ENCODE data around the gene ZEB2.

Gene ZEB2

GRCh38 chr2:144493027-144493809 is 26.7 kb downstream of the ZEB2 start:
- no peak for DNase-seq

GRCh38 chr2:144490857-144491256 is 29.1 kb downstream of the ZEB2 start:
- no peak for DNase-seq

GRCh38 chr2:144490017-144490416 is 29.9 kb downstream of the ZEB2 start:
- peak; percentile 45 for DNase-seq

- DNase-seq = no peak
Observed at GRCh38 chr2:144489315-144489916, 30.5 kb downstream of the ZEB2 start.

DNA sequence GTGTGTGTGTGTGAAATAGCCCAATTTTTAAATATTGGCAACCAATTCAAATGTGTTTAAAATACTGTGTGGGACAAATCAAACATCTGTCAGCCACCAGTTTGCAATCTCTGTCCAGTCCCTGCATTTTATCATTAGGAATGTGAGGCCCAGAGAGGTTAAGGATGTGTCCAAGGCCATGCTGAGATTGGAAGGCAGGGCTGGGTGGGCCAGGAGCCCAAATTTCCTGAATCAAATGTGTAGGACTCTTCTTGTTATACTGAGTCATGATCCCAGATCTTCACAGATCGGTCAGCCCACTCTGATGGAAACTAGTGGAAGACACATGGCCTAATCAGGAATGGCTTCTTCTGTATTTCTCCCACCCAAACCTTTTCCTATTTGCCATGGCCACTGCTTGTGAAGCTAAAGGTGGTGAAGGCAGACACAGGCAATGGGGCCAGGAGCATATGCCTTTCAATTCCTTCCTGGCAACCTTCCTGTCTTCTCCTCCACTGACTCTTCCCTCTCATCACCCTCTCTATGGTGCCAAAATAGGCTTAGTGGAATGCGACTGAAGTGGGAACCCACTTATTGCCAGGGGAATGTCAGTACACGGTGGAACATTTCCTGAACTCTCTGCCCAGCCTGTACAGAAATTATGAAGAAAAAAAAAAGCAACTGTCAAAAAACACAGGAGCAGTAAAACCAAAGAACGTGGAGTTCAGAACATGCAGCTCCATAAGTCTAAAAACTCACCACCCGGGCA is 35.5 kb downstream of the ZEB2 start:
- no peak for DNase-seq

GRCh38 chr2:144481666-144482065 is 38.3 kb downstream of the ZEB2 start:
- DNase-seq = no peak

DNA sequence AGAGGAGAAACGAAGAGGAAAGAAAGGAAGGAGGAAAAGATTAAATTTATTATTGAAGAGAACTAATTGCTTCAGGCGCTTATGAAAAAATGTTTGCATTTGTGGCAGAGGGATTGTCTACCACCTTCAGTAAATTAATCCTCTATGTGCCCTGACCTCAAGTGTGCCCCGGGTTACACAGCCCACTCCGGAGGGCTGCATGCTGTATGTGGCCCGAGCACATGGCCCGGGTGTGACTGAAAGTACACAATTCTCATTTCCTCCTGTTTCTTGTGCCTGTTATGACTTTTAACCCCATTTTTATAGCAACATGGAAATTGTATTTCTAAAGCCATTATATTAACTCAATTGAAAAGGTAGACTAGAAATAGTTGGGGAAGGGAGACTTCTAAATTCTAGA is 38.8 kb downstream of the ZEB2 start:
- no peak for DNase-seq

- DNase-seq = no peak
Observed at GRCh38 chr2:144480285-144480684, 39.6 kb downstream of the ZEB2 start.

DNA sequence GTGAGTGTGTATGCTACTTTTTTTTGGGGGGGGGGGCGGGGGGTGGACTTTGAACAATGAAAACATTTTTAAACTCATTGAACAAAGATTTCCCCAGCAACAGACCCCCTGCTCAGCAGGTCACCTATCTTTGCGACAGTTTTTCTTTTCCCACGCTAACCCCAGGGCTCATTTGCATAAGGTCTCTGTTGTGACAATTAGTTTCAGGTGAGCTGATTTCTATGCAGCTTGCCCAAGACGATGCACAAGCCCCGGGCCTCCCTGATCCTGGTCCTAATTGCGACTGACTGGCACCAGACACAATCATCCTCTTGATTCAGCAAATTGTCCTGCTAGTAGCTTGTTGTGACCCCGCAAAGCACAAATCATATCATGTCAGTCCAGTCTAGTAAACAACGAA is 40.3 kb downstream of the ZEB2 start:
- no peak for DNase-seq

DNA sequence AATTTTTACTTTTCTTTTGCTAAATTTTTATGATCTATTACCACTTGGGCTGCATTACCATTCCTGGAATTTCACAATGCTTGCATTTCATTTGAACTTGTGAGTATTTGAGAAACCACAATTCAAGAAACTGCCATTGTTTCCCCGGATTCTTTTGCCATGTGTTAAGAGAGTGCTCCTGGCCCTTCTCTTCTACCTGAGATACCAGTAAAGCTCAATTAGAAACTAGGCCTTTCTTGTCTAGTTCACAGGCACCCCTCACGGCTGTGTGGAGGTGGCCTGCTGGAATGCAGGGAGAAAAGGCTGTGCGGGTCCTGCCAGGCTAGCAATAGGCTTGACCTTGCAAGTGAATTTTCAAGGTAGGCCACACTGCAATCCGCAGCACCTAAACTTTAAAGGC is 40.8 kb downstream of the ZEB2 start:
- no peak for DNase-seq

DNA sequence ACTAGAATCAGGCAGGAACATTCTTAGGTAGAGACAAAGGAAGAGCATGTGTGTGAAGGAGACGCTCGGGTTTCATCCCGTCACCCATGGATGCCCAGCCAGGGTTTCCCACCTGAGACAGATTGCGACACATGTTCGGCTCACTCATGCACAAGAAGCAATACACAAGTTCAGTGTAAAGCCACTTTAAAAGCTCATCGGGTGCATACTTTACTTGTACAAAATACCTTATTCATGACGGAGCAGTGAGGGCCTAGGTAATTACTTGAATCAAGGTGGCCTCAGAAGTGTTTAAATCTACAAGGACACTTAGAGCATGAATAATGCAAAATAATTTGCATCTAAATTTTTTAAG is 42.0 kb downstream of the ZEB2 start:
- no peak for DNase-seq

DNA sequence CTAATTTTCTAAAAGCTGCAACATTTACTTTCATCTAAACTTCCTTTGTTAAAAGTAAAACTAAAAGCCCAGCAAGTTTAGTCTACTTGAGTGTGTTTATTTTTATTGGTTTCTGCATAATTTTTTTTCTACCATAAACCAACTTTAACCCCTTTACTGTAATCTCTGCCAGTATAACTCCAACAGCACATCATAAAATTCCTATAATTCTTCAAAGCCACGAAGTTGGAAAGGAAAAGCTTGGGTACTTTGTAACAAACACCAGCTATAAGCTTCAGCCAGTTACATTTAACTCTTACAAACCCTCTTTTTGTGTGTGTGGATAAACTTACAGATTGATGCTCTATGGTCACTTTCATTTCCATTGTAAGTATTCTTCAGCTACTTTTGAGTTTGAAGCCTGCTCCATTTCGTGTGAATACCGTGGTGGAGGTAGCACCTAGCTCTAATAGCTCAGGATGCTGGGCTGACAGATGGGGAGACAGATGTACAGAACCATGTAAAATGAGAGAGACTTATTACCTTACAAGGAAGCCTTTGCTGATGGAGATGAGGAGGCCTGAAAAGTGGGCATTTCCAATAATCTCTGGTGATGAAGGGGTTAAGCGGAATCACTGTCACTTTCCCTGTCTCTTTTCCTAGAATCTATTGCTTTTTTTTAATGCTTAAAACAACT is 42.5 kb downstream of the ZEB2 start:
- no peak for DNase-seq

DNA sequence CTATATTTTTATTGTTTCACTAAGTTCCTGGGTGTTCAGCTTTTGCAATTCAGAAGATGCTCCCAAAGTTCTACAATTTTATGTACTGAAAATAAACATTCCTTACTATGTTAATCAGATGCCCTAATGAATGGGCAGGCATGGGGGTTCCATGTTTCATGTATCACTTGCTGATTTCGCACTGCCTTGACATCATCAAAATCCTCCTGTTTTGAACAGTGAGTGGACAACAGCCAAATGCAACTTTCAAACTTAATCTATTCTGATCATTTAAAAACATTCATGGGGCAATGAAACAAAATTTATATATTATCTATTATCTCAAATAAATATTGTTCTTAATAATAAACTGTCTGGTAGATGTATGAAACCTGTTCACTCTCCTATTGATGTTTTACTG is 43.2 kb downstream of the ZEB2 start:
- DNase-seq = no peak

GRCh38 chr2:144475569-144476275 is 44.2 kb downstream of the ZEB2 start:
- DNase-seq = peak; percentile 68

GRCh38 chr2:144475044-144475443 is 44.9 kb downstream of the ZEB2 start:
- no peak for DNase-seq

- no peak for DNase-seq
Observed at GRCh38 chr2:144474017-144474416, 45.9 kb downstream of the ZEB2 start.

- no peak for DNase-seq
Observed at GRCh38 chr2:144472911-144473310, 47.0 kb downstream of the ZEB2 start.

- DNase-seq = no peak
Observed at GRCh38 chr2:144472046-144472412, 47.9 kb downstream of the ZEB2 start.

DNA sequence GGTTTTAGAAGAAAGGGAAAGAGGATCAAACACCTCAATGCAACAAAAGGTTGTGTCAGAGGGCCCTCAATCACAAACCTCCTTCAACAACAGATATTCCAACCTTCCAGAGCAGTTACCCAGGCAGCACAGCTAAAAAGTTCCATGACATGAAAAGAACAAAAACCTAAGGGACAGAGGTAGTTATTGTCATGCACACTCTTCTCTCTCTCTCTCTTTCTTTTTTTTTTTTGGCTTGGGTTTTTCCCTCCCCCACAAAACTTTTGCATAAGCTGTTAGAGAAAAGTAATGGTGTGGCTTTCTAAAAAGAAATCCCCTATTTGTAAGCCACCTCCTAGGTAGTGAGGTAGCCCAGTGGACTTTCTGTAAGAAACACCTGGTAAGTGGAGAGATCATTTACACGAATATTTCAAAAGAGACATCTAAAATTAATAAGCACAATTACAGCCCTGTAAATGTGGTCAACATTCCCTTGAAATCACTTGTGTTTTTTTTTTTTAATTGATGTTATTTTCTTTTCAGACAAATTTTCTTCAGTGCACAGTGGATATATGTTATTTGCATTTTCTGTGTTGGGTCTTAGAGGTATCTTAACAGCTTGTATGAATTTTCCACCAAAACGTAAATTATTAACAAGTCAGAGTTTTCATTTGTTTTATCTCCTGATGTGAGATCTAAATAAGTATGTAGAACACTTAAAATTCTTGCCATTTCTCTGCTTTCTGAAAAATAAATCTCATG is 48.4 kb downstream of the ZEB2 start:
- DNase-seq = no peak

- DNase-seq = no peak
Observed at GRCh38 chr2:144470816-144471215, 49.1 kb downstream of the ZEB2 start.

GRCh38 chr2:144470334-144470733 is 49.6 kb downstream of the ZEB2 start:
- DNase-seq = no peak

DNA sequence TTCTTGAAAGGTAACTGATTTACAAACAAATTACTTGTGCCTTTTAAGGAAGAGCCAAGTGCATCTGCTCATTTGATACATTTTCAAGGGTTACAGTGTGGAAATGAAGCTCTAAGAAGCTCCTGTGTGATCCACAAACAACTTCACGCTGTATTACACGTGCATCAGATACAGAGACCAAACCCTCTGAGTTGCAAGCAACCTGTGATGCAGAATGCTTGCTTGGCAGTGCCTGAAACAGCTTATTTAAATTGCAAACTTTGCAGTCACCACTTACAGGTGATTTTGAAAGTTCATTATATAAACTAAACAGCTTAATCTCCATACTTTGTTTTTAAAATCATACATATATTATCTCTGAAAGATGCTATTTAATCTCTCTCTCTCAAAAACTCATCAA is 50.1 kb downstream of the ZEB2 start:
- DNase-seq = no peak

All from hematopoietic multipotent progenitor cell treated with erythropoietin and hydrocortisone succinate and interleukin-3 and kit ligand, for 6 days (in vitro differentiated cells).